SU-DHL-6 (cell line): ENCODE results near the gene ZIK1.

ENCODE experiments used
- H2AFZ ChIP-seq: fragments of 200-600 bp; sonication (generic); 2 replicates; pipeline ENCODE4 v1.6.1; 2014; ENCODE audit warnings: low read depth, mild to moderate bottlenecking, moderate library complexity, mixed read lengths, antibody characterized with exemption, low read length; ENCODE audit not compliant: severe bottlenecking
- H3F3A ChIP-seq: fragments of 200-600 bp; shearing (Covaris generic); 2 replicates; pipeline ENCODE4 v1.6.0; 2016; ENCODE audit warnings: antibody characterized with exemption, mild to moderate bottlenecking; ENCODE audit not compliant: insufficient read depth
- H3K27ac ChIP-seq: fragments of 200-600 bp; sonication (generic); 2 replicates; pipeline ENCODE4 v1.5.1; 2016; ENCODE audit warnings: low read depth, mild to moderate bottlenecking, low read length, moderate library complexity, mixed read lengths
- H3K27me3 ChIP-seq: fragments of 200-600 bp; sonication (generic), shearing (Covaris generic); 2 replicates; pipeline ENCODE4 v1.6.0; 2014; ENCODE audit warnings: mild to moderate bottlenecking, low read length
- H3K36me3 ChIP-seq: fragments of 200-600 bp; sonication (generic); 2 replicates; pipeline ENCODE4 v1.6.1; 2014; ENCODE audit warnings: mild to moderate bottlenecking, low read length, mixed read lengths
- H3K4me2 ChIP-seq: fragments of 300-600, 200-600 bp; shearing (Covaris generic), sonication (generic); 2 replicates; pipeline ENCODE4 v1.6.0; 2014; ENCODE audit warnings: low read length, low read depth, mild to moderate bottlenecking; ENCODE audit not compliant: poor library complexity, severe bottlenecking
- H3K4me3 ChIP-seq: fragments of 200-600 bp; sonication (generic); 2 replicates; pipeline ENCODE4 v1.5.1; 2014; ENCODE audit warnings: antibody characterized with exemption, low read length, mild to moderate bottlenecking, mixed read lengths; ENCODE audit not compliant: insufficient read depth, poor library complexity, severe bottlenecking
- H3K79me2 ChIP-seq: fragments of 200-600 bp; sonication (generic); 2 replicates; pipeline ENCODE4 v1.6.1; 2014; ENCODE audit warnings: mild to moderate bottlenecking, low read length, moderate library complexity; ENCODE audit not compliant: insufficient read depth
- H3K9ac ChIP-seq: fragments of 200-600 bp; sonication (generic); 2 replicates; pipeline ENCODE4 v1.7.0; 2014; ENCODE audit warnings: mild to moderate bottlenecking, low read length
- H3K9me2 ChIP-seq: fragments of 200-600 bp; sonication (generic); replicated peaks from 2 replicates; pipeline ENCODE4 v1.6.1; 2014; ENCODE audit warnings: low read length; ENCODE audit not compliant: insufficient read depth
- H3K9me3 ChIP-seq: fragments of 200-600 bp; sonication (generic); 2 replicates; pipeline ENCODE4 v1.6.1; 2014; ENCODE audit warnings: low read length, mixed read lengths; ENCODE audit not compliant: insufficient read depth
- H4K20me1 ChIP-seq: fragments of 200-600 bp; sonication (generic); 2 replicates; pipeline ENCODE4 v1.6.1; 2014; ENCODE audit warnings: low read depth, mild to moderate bottlenecking, antibody characterized with exemption, low read length, moderate library complexity, mixed read lengths
- EZH2phosphoT487 ChIP-seq: fragments of 200-600 bp; sonication (generic), shearing (Covaris generic); conservative IDR thresholded peaks from 2 replicates; pipeline ENCODE4 v1.6.1; 2018; ENCODE audit warnings: mild to moderate bottlenecking, antibody characterized with exemption, low read length, moderate library complexity, mixed read lengths
- TF ChIP-seq, protein P1 (sequence below): fragments of 200-600 bp; sonication (generic); IDR thresholded peaks from one replicate; pipeline ENCODE4 v1.5.1; 2017; ENCODE audit warnings: antibody characterized with exemption, mild to moderate bottlenecking, low read length, moderate library complexity; ENCODE audit not compliant: insufficient read depth, poor library complexity, severe bottlenecking

Gene ZIK1

DNA sequence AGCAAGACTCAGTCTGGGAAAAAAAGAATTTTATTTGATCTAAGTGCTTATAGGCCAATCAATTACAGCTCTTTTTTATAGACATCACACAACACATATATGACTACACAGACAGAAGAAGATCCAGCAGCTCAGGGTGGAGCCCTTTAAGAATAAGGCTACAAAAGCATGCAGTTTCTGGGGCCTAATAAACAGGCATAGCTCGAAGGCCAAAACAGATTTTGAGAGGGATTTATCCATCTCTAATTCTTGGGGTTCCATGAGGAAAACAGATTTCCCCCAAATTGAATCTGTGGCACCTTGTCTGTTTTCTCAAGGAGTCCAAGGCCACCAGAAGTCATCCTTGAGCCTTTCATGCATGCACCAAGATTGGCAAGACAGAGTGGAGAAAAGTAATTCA lies 20.4 kb upstream of the ZIK1 start:
- no peaks in the 10 kb centered on the region for H3K36me3 ChIP-seq
- TF ChIP-seq EZH2phosphoT487, result no peak
- TF ChIP-seq, protein P1, sequence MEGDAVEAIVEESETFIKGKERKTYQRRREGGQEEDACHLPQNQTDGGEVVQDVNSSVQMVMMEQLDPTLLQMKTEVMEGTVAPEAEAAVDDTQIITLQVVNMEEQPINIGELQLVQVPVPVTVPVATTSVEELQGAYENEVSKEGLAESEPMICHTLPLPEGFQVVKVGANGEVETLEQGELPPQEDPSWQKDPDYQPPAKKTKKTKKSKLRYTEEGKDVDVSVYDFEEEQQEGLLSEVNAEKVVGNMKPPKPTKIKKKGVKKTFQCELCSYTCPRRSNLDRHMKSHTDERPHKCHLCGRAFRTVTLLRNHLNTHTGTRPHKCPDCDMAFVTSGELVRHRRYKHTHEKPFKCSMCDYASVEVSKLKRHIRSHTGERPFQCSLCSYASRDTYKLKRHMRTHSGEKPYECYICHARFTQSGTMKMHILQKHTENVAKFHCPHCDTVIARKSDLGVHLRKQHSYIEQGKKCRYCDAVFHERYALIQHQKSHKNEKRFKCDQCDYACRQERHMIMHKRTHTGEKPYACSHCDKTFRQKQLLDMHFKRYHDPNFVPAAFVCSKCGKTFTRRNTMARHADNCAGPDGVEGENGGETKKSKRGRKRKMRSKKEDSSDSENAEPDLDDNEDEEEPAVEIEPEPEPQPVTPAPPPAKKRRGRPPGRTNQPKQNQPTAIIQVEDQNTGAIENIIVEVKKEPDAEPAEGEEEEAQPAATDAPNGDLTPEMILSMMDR, result no peak
- H3K4me3 ChIP-seq, result no peak overlapping the region
- H3K9me3 ChIP-seq, result peaks cover 68% of the 10 kb centered on the region
- H3K9ac ChIP-seq, result no peak overlapping the region
- no peak overlapping the region for H2AFZ ChIP-seq
- H3K4me2 ChIP-seq, result no peak overlapping the region
- H3K27me3 ChIP-seq, result no peaks in the 10 kb centered on the region
- H3K27ac ChIP-seq, result no peak overlapping the region
- H4K20me1 ChIP-seq, result no peaks in the 10 kb centered on the region
- no peaks in the 10 kb centered on the region for H3K9me2 ChIP-seq
- no peaks in the 10 kb centered on the region for H3F3A ChIP-seq
- H3K79me2 ChIP-seq, result no peaks in the 10 kb centered on the region

DNA sequence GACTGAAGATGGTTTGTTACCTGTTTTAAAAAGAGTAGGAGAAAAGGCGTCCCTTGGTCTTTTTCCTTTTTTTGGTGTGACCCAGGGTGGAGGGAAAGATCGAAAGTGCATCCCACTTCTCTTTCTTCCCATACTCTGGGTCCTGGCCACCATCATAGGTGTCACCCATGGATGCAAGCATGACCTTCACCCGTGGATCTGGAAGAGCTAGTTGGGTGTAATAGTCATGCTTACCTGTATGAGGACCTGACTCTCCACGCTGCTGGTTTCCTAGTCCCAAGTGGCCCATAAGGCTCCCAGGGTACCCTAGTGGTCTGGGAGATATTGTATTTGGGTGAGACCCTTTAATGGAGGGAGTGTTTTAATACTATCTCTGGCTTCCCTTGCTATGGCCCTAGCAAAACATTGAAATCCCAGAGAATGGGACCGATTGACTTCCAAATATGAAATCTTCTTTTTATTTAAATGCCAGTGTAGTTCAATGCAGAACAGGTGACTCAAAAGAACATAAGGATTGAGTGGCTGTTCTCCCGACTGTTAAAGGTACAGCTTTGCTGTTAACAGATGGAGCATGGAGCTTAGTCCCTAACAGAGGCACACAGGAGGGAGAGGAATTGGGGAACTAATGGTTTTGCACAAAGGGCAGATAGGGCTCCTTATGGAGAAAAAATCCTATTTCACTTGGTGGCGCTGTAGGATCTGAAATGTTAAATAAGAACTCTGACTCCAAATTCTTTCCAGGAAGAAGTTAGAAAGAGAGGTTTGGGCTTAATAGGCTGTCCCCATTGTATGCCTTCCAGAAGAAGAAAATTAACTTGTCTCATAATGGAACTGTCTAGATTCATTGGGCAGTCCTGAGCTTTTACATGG lies 17.3 kb upstream of the ZIK1 start:
- no peak overlapping the region for H3K4me2 ChIP-seq
- TF ChIP-seq EZH2phosphoT487, result no peak
- TF ChIP-seq, protein P1, result no peak
- H3K9ac ChIP-seq, result no peak overlapping the region
- H3K9me3 ChIP-seq, result peaks cover 64% of the 10 kb centered on the region
- H3K4me3 ChIP-seq, result no peak overlapping the region
- H3K27me3 ChIP-seq, result no peaks in the 10 kb centered on the region
- H3K79me2 ChIP-seq, result no peaks in the 10 kb centered on the region
- no peaks in the 10 kb centered on the region for H3K9me2 ChIP-seq
- no peak overlapping the region for H3K27ac ChIP-seq
- H3F3A ChIP-seq, result no peaks in the 10 kb centered on the region
- no peaks in the 10 kb centered on the region for H3K36me3 ChIP-seq
- H2AFZ ChIP-seq, result no peak overlapping the region
- H4K20me1 ChIP-seq, result no peaks in the 10 kb centered on the region

DNA sequence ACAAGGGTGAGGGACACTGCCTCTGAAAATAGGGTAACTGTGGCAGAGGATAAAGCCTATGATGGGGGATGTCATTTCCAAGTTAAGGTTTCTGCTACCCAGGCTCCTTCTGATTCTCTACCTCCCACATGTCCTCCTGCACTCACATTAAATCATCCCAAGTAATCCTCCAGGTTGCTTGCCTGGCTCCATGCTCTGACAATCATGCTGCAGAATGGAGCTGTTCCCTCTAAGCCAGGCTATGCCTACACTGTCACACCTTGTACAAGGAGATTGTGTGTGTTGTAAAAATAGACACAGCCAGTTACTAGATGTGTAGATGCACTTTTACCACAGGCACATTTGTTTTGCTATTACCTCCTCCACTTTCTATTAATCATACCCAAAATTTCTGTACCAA lies 13.2 kb upstream of the ZIK1 start:
- Histone ChIP-seq H3F3A (no peaks in the 10 kb centered on the region), H3K79me2 (no peaks in the 10 kb centered on the region), H3K4me3 (no peak overlapping the region), H3K9ac (no peak overlapping the region), H2AFZ (no peak overlapping the region), H3K27me3 (no peaks in the 10 kb centered on the region), H3K9me2 (no peaks in the 10 kb centered on the region), H3K4me2 (no peak overlapping the region), H4K20me1 (no peaks in the 10 kb centered on the region), H3K9me3 (peaks cover 75% of the 10 kb centered on the region), H3K27ac (no peak overlapping the region), H3K36me3 (peaks cover 35% of the 10 kb centered on the region)
- TF ChIP-seq EZH2phosphoT487, result no peak
- TF ChIP-seq, protein P1, result no peak
